ENCODE results near the gene OR2T35.
A peak's percentile ranks its signal among the peaks of the same experiment; 100 is the strongest.

The OR2T35 gene

GRCh38 chr1:248593226-248593625, 51.9 kb downstream of the OR2T35 start (continued):
- TF ChIP-seq ZNF626 (tag by site-specific recombination; IDR thresholded peaks at IDR 0.05) = no peak

- H3K4me1 ChIP-seq (ENCODE audit: control insufficient read depth, insufficient read depth, low read length) = no peaks in the 10 kb centered on the region
- CTCF ChIA-PET = no interaction called here
- no peak overlapping the region for H3K27ac ChIP-seq (ENCODE audit: extremely low read depth, low read depth, low read length)
- H3K36me3 ChIP-seq (ENCODE audit: control insufficient read depth in 2 of 2, insufficient read depth in 1 of 2, low read length in 2 of 2) = no peaks in the 10 kb centered on the region
- H3K4me3 ChIP-seq (ENCODE audit: low read depth, low read length) = no peak overlapping the region
- POLR2A ChIA-PET = no interaction called here
- TF ChIP-seq ZSCAN23 (tag by site-specific recombination; IDR thresholded peaks at IDR 0.05) = no peak
- no peak for TF ChIP-seq SP3 (tag by site-specific recombination; IDR thresholded peaks at IDR 0.05)
- 0 out of 2 replicates have a peak, but pooled peaks have one; percentile 6 for TF ChIP-seq ATF2 (tag by site-specific recombination; IDR thresholded peaks at IDR 0.05; ENCODE audit: low read depth)
- no peak for TF ChIP-seq ZNF658 (tag by site-specific recombination; IDR thresholded peaks at IDR 0.05)
- no peak for TF ChIP-seq ZNF157 (tag by site-specific recombination; IDR thresholded peaks at IDR 0.05)
- no peak for TF ChIP-seq HOXC10 (CRISPR knock-in tag; IDR thresholded peaks at IDR 0.05)
- no peak for TF ChIP-seq SALL2 (tag by site-specific recombination; IDR thresholded peaks at IDR 0.05; ENCODE audit: borderline replicate concordance)
- no peak for TF ChIP-seq ZNF626 (tag by site-specific recombination; IDR thresholded peaks at IDR 0.05)
- H3K9me3 ChIP-seq (ENCODE audit: control insufficient read depth, insufficient read depth, low read depth, low read length) = no peaks in the 10 kb centered on the region
Observed at GRCh38 chr1:248592655-248593054, 52.4 kb downstream of the OR2T35 start.

DNA sequence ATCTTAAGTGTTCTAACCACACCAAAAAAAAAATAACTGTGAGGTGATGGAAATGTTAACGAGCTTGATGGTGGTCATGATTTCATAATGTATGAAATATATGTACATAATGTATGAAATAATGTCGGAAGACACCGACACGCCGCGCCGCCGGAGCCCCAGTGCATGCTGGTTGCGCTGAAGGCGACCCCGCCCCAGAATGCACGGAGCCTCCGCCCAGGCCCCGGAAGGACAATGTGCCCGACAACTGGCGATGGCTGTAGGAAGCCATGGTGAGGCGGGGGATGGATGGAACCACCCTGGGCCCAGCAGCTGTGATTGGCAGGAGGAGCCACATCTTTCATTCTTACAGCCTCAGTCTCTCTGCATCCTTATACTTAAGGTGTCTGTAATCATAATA, 55.0 kb downstream of the OR2T35 start:
- no peaks in the 10 kb centered on the region for H3K36me3 ChIP-seq (ENCODE audit: control insufficient read depth in 2 of 2, insufficient read depth in 1 of 2, low read length in 2 of 2)
- H3K9me3 ChIP-seq (ENCODE audit: control insufficient read depth, insufficient read depth, low read depth, low read length) = no peaks in the 10 kb centered on the region
- ChIA-PET POLR2A (no interaction called here), CTCF (no interaction called here)
- TF ChIP-seq ZNF843 (tag by site-specific recombination; IDR thresholded peaks at IDR 0.05) = no peak
- no peak for TF ChIP-seq SCRT1 (tag by site-specific recombination; IDR thresholded peaks at IDR 0.05; ENCODE audit: borderline replicate concordance)
- no peak for TF ChIP-seq ZNF26 (tag by site-specific recombination; IDR thresholded peaks at IDR 0.05)
- no peak for TF ChIP-seq ZNF558 (tag by site-specific recombination; IDR thresholded peaks at IDR 0.05)
- no peak for TF ChIP-seq MEIS1 (CRISPR knock-in tag; IDR thresholded peaks at IDR 0.05; ENCODE audit: borderline replicate concordance)
- TF ChIP-seq ZBTB20 (tag by site-specific recombination; IDR thresholded peaks at IDR 0.05) = no peak
- TF ChIP-seq ZNF169 (tag by site-specific recombination; IDR thresholded peaks at IDR 0.05) = no peak
- TF ChIP-seq KLF9 (tag by site-specific recombination; IDR thresholded peaks at IDR 0.05; ENCODE audit: low read depth) = no peak
- no peak for TF ChIP-seq KLF8 (tag by site-specific recombination; IDR thresholded peaks at IDR 0.05)
- TF ChIP-seq ZNF548 (tag by site-specific recombination; IDR thresholded peaks at IDR 0.05) = no peak
- TF ChIP-seq, protein P1, sequence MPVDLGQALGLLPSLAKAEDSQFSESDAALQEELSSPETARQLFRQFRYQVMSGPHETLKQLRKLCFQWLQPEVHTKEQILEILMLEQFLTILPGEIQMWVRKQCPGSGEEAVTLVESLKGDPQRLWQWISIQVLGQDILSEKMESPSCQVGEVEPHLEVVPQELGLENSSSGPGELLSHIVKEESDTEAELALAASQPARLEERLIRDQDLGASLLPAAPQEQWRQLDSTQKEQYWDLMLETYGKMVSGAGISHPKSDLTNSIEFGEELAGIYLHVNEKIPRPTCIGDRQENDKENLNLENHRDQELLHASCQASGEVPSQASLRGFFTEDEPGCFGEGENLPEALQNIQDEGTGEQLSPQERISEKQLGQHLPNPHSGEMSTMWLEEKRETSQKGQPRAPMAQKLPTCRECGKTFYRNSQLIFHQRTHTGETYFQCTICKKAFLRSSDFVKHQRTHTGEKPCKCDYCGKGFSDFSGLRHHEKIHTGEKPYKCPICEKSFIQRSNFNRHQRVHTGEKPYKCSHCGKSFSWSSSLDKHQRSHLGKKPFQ (tag by site-specific recombination; IDR thresholded peaks at IDR 0.05) = no peak
- no peak for TF ChIP-seq GLIS2 (tag by site-specific recombination; IDR thresholded peaks at IDR 0.05)
- TF ChIP-seq ZNF423 (tag by site-specific recombination; IDR thresholded peaks at IDR 0.05) = no peak
- no peak for TF ChIP-seq ZBTB8A (tag by site-specific recombination; IDR thresholded peaks at IDR 0.05)
- TF ChIP-seq ZNF658 (tag by site-specific recombination; IDR thresholded peaks at IDR 0.05) = no peak
- TF ChIP-seq ZNF473 (tag by site-specific recombination; IDR thresholded peaks at IDR 0.05) = no peak
- no peak for TF ChIP-seq ZBTB44 (tag by site-specific recombination; IDR thresholded peaks at IDR 0.05)
- TF ChIP-seq YY2 (tag by site-specific recombination; IDR thresholded peaks at IDR 0.05) = no peak
- TF ChIP-seq ZNF140 (tag by site-specific recombination; IDR thresholded peaks at IDR 0.05) = no peak
- no peak for TF ChIP-seq ZNF341 (tag by site-specific recombination; IDR thresholded peaks at IDR 0.05; ENCODE audit: low read depth)
- no peak overlapping the region for H3K27ac ChIP-seq (ENCODE audit: extremely low read depth, low read depth, low read length)
- H3K4me1 ChIP-seq (ENCODE audit: control insufficient read depth, insufficient read depth, low read length) = no peaks in the 10 kb centered on the region
- H3K4me3 ChIP-seq (ENCODE audit: low read depth, low read length) = no peak overlapping the region

Data from HEK293 (cell line).